Activated T-helper 1 cell treated with anti-CD3 and anti-CD28 coated beads, Interleukin-2, amount 50 U/mL, for 16 hours (primary cell): ENCODE data around the gene CRYL1.

ENCODE experiments used
- DNase-seq, 2 donors: peaks; one replicate each; pipeline ENCODE4 v3.0.0-alpha.2; 2020; ENCODE audit warnings: low read depth in 1 of 2, low spot score in 1 of 2

CRYL1 gene

GRCh38 chr13:20525601-20526544 is at the start of gene CRYL1:
Gene CRYL1, minus strand, starts transcription at chr13:20525857. Its CDS starts 63 bp downstream, at chr13:20525794.
- peak; percentile 49 to 62 for DNase-seq

GRCh38 chr13:20573636-20574035 is 48.0 kb upstream of the CRYL1 start:
- no peak for DNase-seq

GRCh38 chr13:20573186-20573585 is 47.5 kb upstream of the CRYL1 start:
- DNase-seq: no peak

GRCh38 chr13:20571676-20572075 is 46.0 kb upstream of the CRYL1 start:
- no peak for DNase-seq

GRCh38 chr13:20570517-20570916 is 44.9 kb upstream of the CRYL1 start:
- no peak for DNase-seq

- DNase-seq: no peak
Measured at GRCh38 chr13:20567881-20568528, 42.3 kb upstream of the CRYL1 start.

- DNase-seq: peak; percentile 54 to 70
Measured at GRCh38 chr13:20566898-20567874, 41.5 kb upstream of the CRYL1 start, which contains the start of gene IFT88. Gene IFT88, plus strand, starts transcription at chr13:20567157. Its CDS starts 7,229 bp downstream, at chr13:20574386.

GRCh38 chr13:20566468-20566897 is 40.8 kb upstream of the CRYL1 start:
- no peak for DNase-seq

GRCh38 chr13:20565115-20565736 is 39.6 kb upstream of the CRYL1 start:
- DNase-seq: no peak

- DNase-seq: no peak
Measured at GRCh38 chr13:20561741-20562140, 36.1 kb upstream of the CRYL1 start.

- no peak for DNase-seq
Measured at GRCh38 chr13:20559659-20560356, 34.2 kb upstream of the CRYL1 start.

GRCh38 chr13:20558982-20559381 is 33.3 kb upstream of the CRYL1 start:
- no peak for DNase-seq

GRCh38 chr13:20553311-20553710 is 27.7 kb upstream of the CRYL1 start:
- no peak for DNase-seq

GRCh38 chr13:20550799-20551198 is 25.1 kb upstream of the CRYL1 start:
- DNase-seq: no peak

GRCh38 chr13:20547479-20547908 is 21.8 kb upstream of the CRYL1 start:
- DNase-seq: no peak

- no peak for DNase-seq
Measured at GRCh38 chr13:20546556-20546955, 20.9 kb upstream of the CRYL1 start.

- no peak for DNase-seq
Measured at GRCh38 chr13:20544201-20544923, 18.7 kb upstream of the CRYL1 start.

GRCh38 chr13:20536992-20537391 is 11.3 kb upstream of the CRYL1 start:
- no peak for DNase-seq

GRCh38 chr13:20534038-20534608 is 8.5 kb upstream of the CRYL1 start:
- no peak for DNase-seq
